Measurements from ENCODE around the gene PTPRCAP. TPM values are rescaled to one million over a fixed set of nuclear protein-coding genes. Genes with fewer than 3 reads are reported as not detected.

PTPRCAP gene
- polyA plus RNA-seq, 3 donors = 2.1 to 14.3 (median 2.8) TPM

- no peak for DNase-seq
- Histone ChIP-seq H2AFZ (ENCODE audit: insufficient read depth, low read depth, low read length, poor library complexity, severe bottlenecking) (no peak overlapping the region), H3K9me3 (replicated peaks in 1 of 2; ENCODE audit: control insufficient read depth in 1 of 2, insufficient read depth in 1 of 2, low read length in 2 of 2) (no peaks in the 10 kb centered on the region), H3K9ac (ENCODE audit: insufficient read depth, low read length, poor library complexity, severe bottlenecking) (no peak overlapping the region), H4K20me1 (ENCODE audit: insufficient read depth, low read length) (no peaks in the 10 kb centered on the region), H3K36me3 (replicated peaks in 1 of 2; ENCODE audit: control insufficient read depth in 1 of 2, insufficient read depth in 2 of 2, low read length in 2 of 2) (no peaks in the 10 kb centered on the region), H3K27ac (ENCODE audit: low read depth in 1 of 2, low read length in 2 of 2) (no peak overlapping the region), H3K27me3 (ENCODE audit: control insufficient read depth in 2 of 2, insufficient read depth in 2 of 2, low read length in 2 of 2) (no peaks in the 10 kb centered on the region), H3K79me2 (ENCODE audit: insufficient read depth, low read length) (no peaks in the 10 kb centered on the region), H3K4me1 (ENCODE audit: control insufficient read depth in 1 of 2, insufficient read depth in 2 of 2, low read length in 2 of 2) (peaks cover 17 to 29% of the 10 kb centered on the region in 2 donors), H3K4me2 (replicated peaks; ENCODE audit: extremely low read depth, low read length, poor library complexity, severe bottlenecking) (no peak overlapping the region), H3K4me3 (replicated peaks in 1 of 3; ENCODE audit: low read depth in 2 of 3, low read length in 3 of 3) (no peak overlapping the region)
- Mint-ChIP-seq H3K36me3 (no peaks in the 10 kb centered on the region), H3K4me3 (no peak overlapping the region), H3K27me3 (ENCODE audit: low read depth in 3 of 3) (peaks cover 0 to 4% (median 2%) of the 10 kb centered on the region in 3 donors), H3K4me1 (peaks cover 16% of the 10 kb centered on the region), H3K9me3 (no peaks in the 10 kb centered on the region), H3K27ac (no peak overlapping the region)
- intact Hi-C loops (cut with micrococcal nuclease) = no loop called here
- TF ChIP-seq, protein P1, sequence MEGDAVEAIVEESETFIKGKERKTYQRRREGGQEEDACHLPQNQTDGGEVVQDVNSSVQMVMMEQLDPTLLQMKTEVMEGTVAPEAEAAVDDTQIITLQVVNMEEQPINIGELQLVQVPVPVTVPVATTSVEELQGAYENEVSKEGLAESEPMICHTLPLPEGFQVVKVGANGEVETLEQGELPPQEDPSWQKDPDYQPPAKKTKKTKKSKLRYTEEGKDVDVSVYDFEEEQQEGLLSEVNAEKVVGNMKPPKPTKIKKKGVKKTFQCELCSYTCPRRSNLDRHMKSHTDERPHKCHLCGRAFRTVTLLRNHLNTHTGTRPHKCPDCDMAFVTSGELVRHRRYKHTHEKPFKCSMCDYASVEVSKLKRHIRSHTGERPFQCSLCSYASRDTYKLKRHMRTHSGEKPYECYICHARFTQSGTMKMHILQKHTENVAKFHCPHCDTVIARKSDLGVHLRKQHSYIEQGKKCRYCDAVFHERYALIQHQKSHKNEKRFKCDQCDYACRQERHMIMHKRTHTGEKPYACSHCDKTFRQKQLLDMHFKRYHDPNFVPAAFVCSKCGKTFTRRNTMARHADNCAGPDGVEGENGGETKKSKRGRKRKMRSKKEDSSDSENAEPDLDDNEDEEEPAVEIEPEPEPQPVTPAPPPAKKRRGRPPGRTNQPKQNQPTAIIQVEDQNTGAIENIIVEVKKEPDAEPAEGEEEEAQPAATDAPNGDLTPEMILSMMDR (IDR thresholded peaks at IDR 0.05) = no peak
- 83% methylated on average over 11 of the region's 21 CpGs for WGBS (ENCODE audit: insufficient coverage)
Observed at GRCh38 chr11:67453816-67454732, 16.6 kb upstream of the PTPRCAP start.

GRCh38 chr11:67452141-67452952 lies 14.9 kb upstream of the PTPRCAP start, which contains the start of gene GPR152:
Gene GPR152 (minus strand): TSS chr11:67452729. CDS start chr11:67452724, 5 bp downstream.
- Histone ChIP-seq H3K79me2 (ENCODE audit: insufficient read depth, low read length) (no peaks in the 10 kb centered on the region), H3K4me3 (replicated peaks in 1 of 3; ENCODE audit: low read depth in 2 of 3, low read length in 3 of 3) (no peak within 1 kb of the TSS), H3K4me1 (ENCODE audit: control insufficient read depth in 1 of 2, insufficient read depth in 2 of 2, low read length in 2 of 2) (peaks cover 25 to 41% of the 10 kb centered on the region in 2 donors), H3K27ac (ENCODE audit: low read depth in 1 of 2, low read length in 2 of 2) (no peak within 1 kb of the TSS), H2AFZ (ENCODE audit: insufficient read depth, low read depth, low read length, poor library complexity, severe bottlenecking) (no peak within 1 kb of the TSS), H3K9me3 (replicated peaks in 1 of 2; ENCODE audit: control insufficient read depth in 1 of 2, insufficient read depth in 1 of 2, low read length in 2 of 2) (no peaks in the 10 kb centered on the region), H3K27me3 (ENCODE audit: control insufficient read depth in 2 of 2, insufficient read depth in 2 of 2, low read length in 2 of 2) (no peaks in the 10 kb centered on the region), H3K9ac (ENCODE audit: insufficient read depth, low read length, poor library complexity, severe bottlenecking) (no peak within 1 kb of the TSS), H4K20me1 (ENCODE audit: insufficient read depth, low read length) (no peaks in the 10 kb centered on the region), H3K36me3 (replicated peaks in 1 of 2; ENCODE audit: control insufficient read depth in 1 of 2, insufficient read depth in 2 of 2, low read length in 2 of 2) (no peaks in the 10 kb centered on the region), H3K4me2 (replicated peaks; ENCODE audit: extremely low read depth, low read length, poor library complexity, severe bottlenecking) (no peak within 1 kb of the TSS)
- TF ChIP-seq, protein P1 (IDR thresholded peaks at IDR 0.05) = no peak
- Mint-ChIP-seq H3K4me3 (no peak within 1 kb of the TSS), H3K36me3 (no peaks in the 10 kb centered on the region), H3K27me3 (ENCODE audit: low read depth in 3 of 3) (peaks cover 0 to 2% (median 2%) of the 10 kb centered on the region in 3 donors), H3K4me1 (peaks cover 23% of the 10 kb centered on the region), H3K9me3 (no peaks in the 10 kb centered on the region), H3K27ac (no peak within 1 kb of the TSS)
- intact Hi-C loops (cut with micrococcal nuclease) = no loop called here
- 88% methylated on average over 28 of the region's 33 CpGs for WGBS (ENCODE audit: insufficient coverage)
- no peak for DNase-seq
